Tibial nerve (tissue), 4 donors: ENCODE data around the gene PREX1. TPM values are rescaled to one million over a fixed set of nuclear protein-coding genes. Genes with fewer than 3 reads are reported as not detected.

Source experiments
- DNase-seq, 2 donors: peaks; one replicate each; pipeline ENCODE4 v3.0.0-alpha.2; 2019; ENCODE audit warnings: low spot score in 2 of 2
- H3K27ac ChIP-seq, 4 donors: fragments of 200-600 bp; sonication (generic) in 3 of 4; one replicate each; pipeline ENCODE4 v1.5.1; 2017 to 2019; ENCODE audit warnings: mild to moderate bottlenecking in 1 of 4
- H3K27me3 ChIP-seq, 2 donors: fragments of 200-600 bp; sonication (generic) in 1 of 2; one replicate each; pipeline versions ENCODE4 v1.5.1 to v1.6.0; 2017 to 2019
- H3K36me3 ChIP-seq, 3 donors: fragments of 200-600 bp; sonication (generic); one replicate each; pipeline ENCODE4 v1.5.1; 2018 to 2019
- H3K4me1 ChIP-seq, 4 donors: fragments of 200-600 bp; sonication (generic) in 3 of 4; one replicate each; pipeline ENCODE4 v1.5.1; 2017 to 2019
- H3K4me3 ChIP-seq, 4 donors: fragments of 200-600 bp; sonication (generic) in 3 of 4; one replicate each; pipeline ENCODE4 v1.5.1; 2017 to 2019; ENCODE audit warnings: mild to moderate bottlenecking in 1 of 4, moderate library complexity in 1 of 4
- H3K9me3 ChIP-seq, 4 donors: fragments of 200-600 bp; sonication (generic) in 3 of 4; one replicate each; pipeline ENCODE4 v1.5.1; 2017 to 2019
- EP300 ChIP-seq, 2 donors: sonication (generic); formaldehyde crosslinking; IDR thresholded peaks; one replicate each; pipeline ENCODE4 v1.6.1; 2017; ENCODE audit warnings: antibody characterized with exemption in 2 of 2, mild to moderate bottlenecking in 1 of 2
- POLR2A ChIP-seq, 2 donors: fragments of 450-650 bp; IDR thresholded peaks; one replicate each; pipeline ENCODE4 v1.6.1; 2017; ENCODE audit warnings: antibody characterized with exemption in 2 of 2, mild to moderate bottlenecking in 2 of 2, moderate library complexity in 2 of 2
- WGBS, 2 donors: methylation state at CpG; one replicate each; pipeline ENCODE4 v1.1.5; 2018; 5-methylcytosine and 5-hydroxymethylcytosine counted together
- total RNA-seq, 4 donors: library from RNA; depleted of rRNA; stranded (reverse); fragments of >200 nt; gene quantifications; one replicate each; pipeline ENCODE4 v1.1.0, GENCODE V29; 2016
- TF ChIP-seq, protein P1 (sequence below), 5 experiments: fragments of 200-600 bp in 3 of 5; fragments of 450-650 bp in 2 of 5; sonication (generic) in 3 of 5; IDR thresholded peaks; one replicate each; pipeline ENCODE4 v1.5.1; 2016 to 2019; ENCODE audit warnings: antibody characterized with exemption in 5 of 5, mild to moderate bottlenecking in 3 of 5, moderate library complexity in 2 of 5

The PREX1 gene
- total RNA-seq, 4 donors from 2014 or later = 30.1 to 50.7 (median 32.5) TPM

DNA sequence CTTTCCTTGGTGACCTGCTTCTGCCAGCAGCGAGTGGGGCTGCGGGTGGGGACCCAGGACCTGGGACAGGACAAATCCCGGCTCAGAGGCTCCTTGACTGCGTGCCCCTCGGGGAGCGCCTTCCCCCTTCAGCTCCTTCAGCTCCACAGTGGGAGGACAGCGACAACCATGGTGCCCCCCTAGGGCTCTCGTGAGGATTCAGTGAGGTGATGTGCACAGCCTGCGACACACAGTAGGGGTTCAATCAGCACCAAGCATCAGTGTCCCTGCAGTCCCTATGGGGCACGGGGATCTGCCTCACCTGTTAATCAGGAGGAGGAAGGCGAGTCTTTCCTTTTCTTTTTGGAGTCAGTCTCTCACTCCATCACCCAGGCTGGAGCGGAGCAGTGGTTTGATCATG is 209.2 kb downstream of the PREX1 start:
- H3K4me1 ChIP-seq = peaks cover 0 to 20% (median 5%) of the 10 kb centered on the region in 4 donors
- H3K36me3 ChIP-seq = no peaks in the 10 kb centered on the region
- H3K9me3 ChIP-seq = no peaks in the 10 kb centered on the region
- no peak overlapping the region for H3K4me3 ChIP-seq
- no peak for DNase-seq
- no peak for TF ChIP-seq EP300 (IDR thresholded peaks at IDR 0.05)
- TF ChIP-seq, protein P1, sequence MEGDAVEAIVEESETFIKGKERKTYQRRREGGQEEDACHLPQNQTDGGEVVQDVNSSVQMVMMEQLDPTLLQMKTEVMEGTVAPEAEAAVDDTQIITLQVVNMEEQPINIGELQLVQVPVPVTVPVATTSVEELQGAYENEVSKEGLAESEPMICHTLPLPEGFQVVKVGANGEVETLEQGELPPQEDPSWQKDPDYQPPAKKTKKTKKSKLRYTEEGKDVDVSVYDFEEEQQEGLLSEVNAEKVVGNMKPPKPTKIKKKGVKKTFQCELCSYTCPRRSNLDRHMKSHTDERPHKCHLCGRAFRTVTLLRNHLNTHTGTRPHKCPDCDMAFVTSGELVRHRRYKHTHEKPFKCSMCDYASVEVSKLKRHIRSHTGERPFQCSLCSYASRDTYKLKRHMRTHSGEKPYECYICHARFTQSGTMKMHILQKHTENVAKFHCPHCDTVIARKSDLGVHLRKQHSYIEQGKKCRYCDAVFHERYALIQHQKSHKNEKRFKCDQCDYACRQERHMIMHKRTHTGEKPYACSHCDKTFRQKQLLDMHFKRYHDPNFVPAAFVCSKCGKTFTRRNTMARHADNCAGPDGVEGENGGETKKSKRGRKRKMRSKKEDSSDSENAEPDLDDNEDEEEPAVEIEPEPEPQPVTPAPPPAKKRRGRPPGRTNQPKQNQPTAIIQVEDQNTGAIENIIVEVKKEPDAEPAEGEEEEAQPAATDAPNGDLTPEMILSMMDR (IDR thresholded peaks at IDR 0.05) = no peak
- no peak for TF ChIP-seq POLR2A (IDR thresholded peaks at IDR 0.05)
- no peaks in the 10 kb centered on the region for H3K27me3 ChIP-seq
- no peak overlapping the region for H3K27ac ChIP-seq
- 66 to 71% methylated on average over 9 to 12 of the region's 12 CpGs for WGBS, 2 donors

DNA sequence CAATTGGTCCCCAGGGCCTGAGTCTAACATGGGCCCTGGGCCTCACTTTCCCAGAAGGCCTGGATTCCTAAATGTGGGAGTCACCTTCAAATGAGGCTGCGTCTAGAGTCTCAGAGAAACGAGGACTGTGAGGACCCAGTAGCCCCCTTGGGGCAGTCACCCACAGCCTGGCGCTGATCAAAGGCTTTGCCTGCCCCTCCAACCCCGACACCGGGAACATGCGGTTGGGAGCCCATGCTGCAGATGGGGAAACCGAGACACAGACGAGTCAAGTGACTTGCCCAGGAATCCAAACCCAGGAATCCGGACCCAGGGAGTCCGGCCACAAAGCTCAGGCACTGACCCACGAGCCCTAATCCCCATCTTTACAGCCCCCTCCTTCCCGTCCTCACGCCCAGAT is 209.7 kb downstream of the PREX1 start:
- peaks cover 0 to 20% (median 5%) of the 10 kb centered on the region in 4 donors for H3K4me1 ChIP-seq
- no peak overlapping the region for H3K4me3 ChIP-seq
- DNase-seq = no peak
- H3K27me3 ChIP-seq = no peaks in the 10 kb centered on the region
- H3K27ac ChIP-seq = no peak overlapping the region
- TF ChIP-seq, protein P1 (IDR thresholded peaks at IDR 0.05) = no peak
- TF ChIP-seq POLR2A (IDR thresholded peaks at IDR 0.05) = no peak
- TF ChIP-seq EP300 (IDR thresholded peaks at IDR 0.05) = no peak
- H3K36me3 ChIP-seq = no peaks in the 10 kb centered on the region
- no peaks in the 10 kb centered on the region for H3K9me3 ChIP-seq
- 88 to 90% methylated on average over 8 to 13 of the region's 13 CpGs for WGBS, 2 donors

DNA sequence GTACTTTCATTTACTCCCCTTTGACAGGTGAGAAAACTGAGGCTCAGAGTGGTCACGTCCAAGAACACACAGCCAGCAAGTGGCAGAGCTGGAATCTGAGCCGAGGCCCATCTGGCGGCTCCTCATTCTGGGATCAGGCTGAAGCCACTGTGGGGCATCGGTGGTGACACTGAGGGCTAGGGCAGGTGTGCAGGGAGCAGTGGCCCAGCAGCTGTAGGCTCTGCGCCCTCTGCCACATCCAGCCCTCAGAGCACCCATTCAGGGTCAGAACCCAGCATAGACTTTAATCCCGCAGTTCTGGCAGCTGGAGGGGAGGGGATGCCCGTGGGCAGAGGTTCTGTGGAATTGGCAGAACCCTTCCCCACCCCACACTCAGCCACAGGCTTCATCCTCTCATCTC is 210.3 kb downstream of the PREX1 start:
- 85 to 86% methylated on average over 6 to 7 of the region's 7 CpGs for WGBS, 2 donors
- TF ChIP-seq, protein P1 (IDR thresholded peaks at IDR 0.05) = no peak
- TF ChIP-seq POLR2A (IDR thresholded peaks at IDR 0.05) (no peak), EP300 (IDR thresholded peaks at IDR 0.05) (no peak)
- Histone ChIP-seq H3K36me3 (no peaks in the 10 kb centered on the region), H3K4me3 (no peak overlapping the region), H3K4me1 (peaks cover 0 to 20% (median 5%) of the 10 kb centered on the region in 4 donors), H3K27me3 (no peaks in the 10 kb centered on the region), H3K9me3 (no peaks in the 10 kb centered on the region), H3K27ac (no peak overlapping the region)
- no peak for DNase-seq

- H3K27ac ChIP-seq = no peak overlapping the region
Observed at GRCh38 chr20:48616481-48616880, 211.3 kb downstream of the PREX1 start.

DNA sequence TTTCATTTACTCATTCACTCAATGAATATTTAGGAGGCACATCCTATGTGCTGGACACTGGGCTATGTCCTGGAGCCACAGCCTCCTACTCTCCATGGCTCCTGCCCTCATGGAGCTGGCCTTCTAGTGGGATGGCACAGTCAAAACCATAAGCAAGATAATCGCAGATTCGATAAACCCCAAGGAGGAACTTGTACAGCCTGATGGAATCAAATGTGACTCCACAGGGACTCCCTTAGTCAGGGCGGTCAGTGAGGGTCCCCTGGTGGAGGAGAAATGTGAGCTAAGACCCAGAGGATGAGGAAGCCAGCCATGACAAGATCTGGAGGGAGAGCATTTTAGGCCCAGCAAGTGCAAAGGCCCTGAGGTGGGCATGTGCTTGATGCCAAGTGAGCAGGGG is 211.9 kb downstream of the PREX1 start:
- Histone ChIP-seq H3K4me1 (peaks cover 0 to 13% (median 2%) of the 10 kb centered on the region in 4 donors), H3K9me3 (no peaks in the 10 kb centered on the region), H3K36me3 (no peaks in the 10 kb centered on the region), H3K4me3 (no peak overlapping the region), H3K27ac (no peak overlapping the region), H3K27me3 (no peaks in the 10 kb centered on the region)
- 72 to 88% methylated on average over 3 of the region's 3 CpGs for WGBS, 2 donors
- DNase-seq = no peak
- TF ChIP-seq, protein P1 (IDR thresholded peaks at IDR 0.05) = no peak
- no peak for TF ChIP-seq POLR2A (IDR thresholded peaks at IDR 0.05)
- no peak for TF ChIP-seq EP300 (IDR thresholded peaks at IDR 0.05)

More at GRCh38 chr20:48616481-48616880, 211.3 kb downstream of the PREX1 start:
- Histone ChIP-seq H3K27me3 (no peaks in the 10 kb centered on the region), H3K4me1 (peaks cover 0 to 20% (median 5%) of the 10 kb centered on the region in 4 donors), H3K9me3 (no peaks in the 10 kb centered on the region), H3K36me3 (no peaks in the 10 kb centered on the region), H3K4me3 (no peak overlapping the region)
- DNase-seq = no peak
- TF ChIP-seq, protein P1 (IDR thresholded peaks at IDR 0.05) = no peak
- no peak for TF ChIP-seq POLR2A (IDR thresholded peaks at IDR 0.05)
- TF ChIP-seq EP300 (IDR thresholded peaks at IDR 0.05) = no peak
- WGBS, 2 donors = 78 to 85% methylated on average over 7 of the region's 7 CpGs
